ENCODE data around the gene SGTB.

The SGTB gene, protein sequence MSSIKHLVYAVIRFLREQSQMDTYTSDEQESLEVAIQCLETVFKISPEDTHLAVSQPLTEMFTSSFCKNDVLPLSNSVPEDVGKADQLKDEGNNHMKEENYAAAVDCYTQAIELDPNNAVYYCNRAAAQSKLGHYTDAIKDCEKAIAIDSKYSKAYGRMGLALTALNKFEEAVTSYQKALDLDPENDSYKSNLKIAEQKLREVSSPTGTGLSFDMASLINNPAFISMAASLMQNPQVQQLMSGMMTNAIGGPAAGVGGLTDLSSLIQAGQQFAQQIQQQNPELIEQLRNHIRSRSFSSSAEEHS

GRCh38 chr5:65721720-65722574, at the start of gene SGTB, which contains the start of gene NLN:
SGTB (minus strand) TSS chr5:65722109; CDS start chr5:65720807, 1,302 bp downstream.
NLN (plus strand) TSS chr5:65722205; CDS start chr5:65722374, 169 bp downstream.
- H3K4me3 ChIP-seq (ENCODE audit: low read depth, low read length) = peak within 1 kb of the TSS; percentile 86

DNA sequence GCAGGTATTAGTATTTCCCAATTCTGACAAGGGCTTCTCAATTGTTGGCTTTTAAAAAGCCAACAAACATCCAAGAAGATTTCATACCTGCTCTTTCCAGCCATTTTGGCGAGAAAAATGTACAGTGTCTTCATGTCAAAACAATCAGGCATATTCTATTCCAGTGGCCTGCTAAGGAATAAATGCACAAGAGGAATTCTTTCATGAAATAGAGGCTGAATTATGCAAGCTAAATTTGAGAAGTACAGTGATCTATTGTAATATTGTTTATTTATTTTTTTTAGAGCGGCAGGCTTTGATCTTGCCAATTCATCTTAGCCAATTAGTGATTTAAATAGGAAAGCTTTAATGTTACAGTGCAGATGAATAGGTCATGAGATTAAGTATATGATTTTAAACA, 49.4 kb upstream of the SGTB start:
- TF ChIP-seq CTCF (IDR thresholded peaks at IDR 0.05; ENCODE audit: low read depth, low read length) = no peak
- no peak overlapping the region for H3K4me3 ChIP-seq (ENCODE audit: low read depth, low read length)

More at GRCh38 chr5:65721720-65722574, at the start of gene SGTB, which contains the start of gene NLN:
- no peak for TF ChIP-seq CTCF (IDR thresholded peaks at IDR 0.05; ENCODE audit: low read depth, low read length)

- TF ChIP-seq CTCF (IDR thresholded peaks at IDR 0.05; ENCODE audit: low read depth, low read length) = no peak
- no peak overlapping the region for H3K4me3 ChIP-seq (ENCODE audit: low read depth, low read length)
Measured at GRCh38 chr5:65769539-65769938, 47.6 kb upstream of the SGTB start.

DNA sequence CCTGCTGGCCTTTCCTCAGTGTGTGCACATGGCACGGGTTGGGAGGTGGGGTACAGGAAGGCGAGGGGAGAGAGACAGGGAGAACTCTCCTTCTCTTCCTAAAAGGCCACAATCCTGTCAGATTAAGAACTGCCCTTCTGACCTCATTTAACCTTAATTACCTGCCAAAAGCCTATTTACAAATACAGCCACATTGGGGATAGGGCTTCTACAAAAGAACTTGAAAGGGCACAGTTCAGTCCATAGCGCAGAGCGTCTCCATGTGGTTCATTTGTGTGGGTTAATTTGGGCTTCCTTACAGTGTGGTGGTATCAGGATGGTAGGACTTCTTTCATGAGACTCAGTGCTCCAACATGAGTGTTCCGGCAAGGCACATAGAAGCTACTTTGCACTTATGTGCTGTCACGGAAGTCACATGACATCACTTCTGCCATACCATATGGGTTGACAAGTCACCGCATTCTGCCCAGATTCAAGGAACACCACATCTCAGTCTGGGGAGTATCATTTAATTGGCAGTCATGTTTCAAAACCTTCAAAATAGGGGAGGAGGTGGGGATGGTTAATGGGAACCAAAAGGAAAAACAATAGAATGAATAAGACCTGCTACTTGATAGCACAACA, 46.9 kb upstream of the SGTB start:
- no peak for TF ChIP-seq CTCF (IDR thresholded peaks at IDR 0.05; ENCODE audit: low read depth, low read length)
- no peak overlapping the region for H3K4me3 ChIP-seq (ENCODE audit: low read depth, low read length)

GRCh38 chr5:65767565-65767964, 45.7 kb upstream of the SGTB start:
- H3K4me3 ChIP-seq (ENCODE audit: low read depth, low read length) = no peak overlapping the region
- no peak for TF ChIP-seq CTCF (IDR thresholded peaks at IDR 0.05; ENCODE audit: low read depth, low read length)

DNA sequence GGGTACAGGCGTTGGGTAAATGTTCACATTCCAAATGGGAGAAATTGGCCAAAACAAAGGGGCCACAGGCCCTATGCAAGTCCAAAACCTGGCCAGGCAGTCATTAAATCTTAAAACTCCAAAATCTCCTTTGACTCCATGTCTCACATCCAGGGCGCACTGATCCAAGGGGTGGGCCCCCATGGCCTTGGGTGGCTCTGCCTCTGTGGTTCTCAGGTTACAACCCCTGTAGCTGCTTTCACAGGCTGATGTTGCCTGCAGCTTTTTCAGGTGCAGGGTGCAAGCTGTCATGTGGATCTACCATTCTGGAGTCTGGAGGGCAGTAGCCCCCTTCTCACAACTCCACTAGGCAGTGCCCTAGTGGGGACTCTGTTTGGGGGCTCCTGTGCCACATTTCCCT, 44.9 kb upstream of the SGTB start:
- no peak overlapping the region for H3K4me3 ChIP-seq (ENCODE audit: low read depth, low read length)
- no peak for TF ChIP-seq CTCF (IDR thresholded peaks at IDR 0.05; ENCODE audit: low read depth, low read length)
